Spleen (tissue), 7 donors: ENCODE results near the gene C19orf53.

Experiments used
- POLR2A ChIP-seq, 3 donors: fragments of 450-650 bp; IDR thresholded peaks; one replicate each; pipeline ENCODE4 v1.5.1; 2017; ENCODE audit warnings: antibody characterized with exemption in 3 of 3, mild to moderate bottlenecking in 1 of 3
- TF ChIP-seq, protein P1 (sequence below), 11 experiments: fragments of 200-600 bp in 7 of 11; fragments of 450-650 bp in 4 of 11; sonication (generic) in 4 of 11; IDR thresholded peaks in 8 of 11; conservative IDR thresholded peaks in 3 of 11; 1 replicate in 7 of 11; 2 replicates in 4 of 11; pipeline versions ENCODE4 v1.4.0 to v1.8.0; 2016 to 2021; ENCODE audit warnings: antibody characterized with exemption in 11 of 11, inconsistent platforms in 4 of 11, mild to moderate bottlenecking in 1 of 11
- donor health status: DM: no; HTN: no; CAD: no; lungs with moderate emphysema.
- donor health status: DM: no; HTN: no; CAD: no.
- donor health status: DM: no; HTN: no; CAD: no.

GRCh38 chr19:13821292-13821691, 47.0 kb downstream of the C19orf53 start:
- TF ChIP-seq, protein P1, sequence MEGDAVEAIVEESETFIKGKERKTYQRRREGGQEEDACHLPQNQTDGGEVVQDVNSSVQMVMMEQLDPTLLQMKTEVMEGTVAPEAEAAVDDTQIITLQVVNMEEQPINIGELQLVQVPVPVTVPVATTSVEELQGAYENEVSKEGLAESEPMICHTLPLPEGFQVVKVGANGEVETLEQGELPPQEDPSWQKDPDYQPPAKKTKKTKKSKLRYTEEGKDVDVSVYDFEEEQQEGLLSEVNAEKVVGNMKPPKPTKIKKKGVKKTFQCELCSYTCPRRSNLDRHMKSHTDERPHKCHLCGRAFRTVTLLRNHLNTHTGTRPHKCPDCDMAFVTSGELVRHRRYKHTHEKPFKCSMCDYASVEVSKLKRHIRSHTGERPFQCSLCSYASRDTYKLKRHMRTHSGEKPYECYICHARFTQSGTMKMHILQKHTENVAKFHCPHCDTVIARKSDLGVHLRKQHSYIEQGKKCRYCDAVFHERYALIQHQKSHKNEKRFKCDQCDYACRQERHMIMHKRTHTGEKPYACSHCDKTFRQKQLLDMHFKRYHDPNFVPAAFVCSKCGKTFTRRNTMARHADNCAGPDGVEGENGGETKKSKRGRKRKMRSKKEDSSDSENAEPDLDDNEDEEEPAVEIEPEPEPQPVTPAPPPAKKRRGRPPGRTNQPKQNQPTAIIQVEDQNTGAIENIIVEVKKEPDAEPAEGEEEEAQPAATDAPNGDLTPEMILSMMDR (IDR thresholded peaks at IDR 0.05 in 8 of 11, conservative IDR thresholded peaks at IDR 0.05 in 3 of 11): no peak
- no peak for TF ChIP-seq POLR2A (IDR thresholded peaks at IDR 0.05)
